IPS-NIHi11 (cell line): ENCODE results near the gene MARVELD1.
A peak's percentile ranks its signal among the peaks of the same experiment; 100 is the strongest.
"Not testable (repeated sequence)": the region's sequence is repeated elsewhere in the genome, so short reads cannot be mapped to it uniquely, and the experiment has no call there.

Experiments
- DNase-seq: peaks from one replicate; pipeline ENCODE4 v3.0.0; 2012; ENCODE audit warnings: mixed read lengths, low spot score

Gene MARVELD1

GRCh38 chr10:97713339-97713825 is at the start of gene MARVELD1:
Gene MARVELD1, plus strand, starts transcription at chr10:97713730. Its CDS starts 147 bp downstream, at chr10:97713877.
- DNase-seq, result peak; percentile 94

DNA sequence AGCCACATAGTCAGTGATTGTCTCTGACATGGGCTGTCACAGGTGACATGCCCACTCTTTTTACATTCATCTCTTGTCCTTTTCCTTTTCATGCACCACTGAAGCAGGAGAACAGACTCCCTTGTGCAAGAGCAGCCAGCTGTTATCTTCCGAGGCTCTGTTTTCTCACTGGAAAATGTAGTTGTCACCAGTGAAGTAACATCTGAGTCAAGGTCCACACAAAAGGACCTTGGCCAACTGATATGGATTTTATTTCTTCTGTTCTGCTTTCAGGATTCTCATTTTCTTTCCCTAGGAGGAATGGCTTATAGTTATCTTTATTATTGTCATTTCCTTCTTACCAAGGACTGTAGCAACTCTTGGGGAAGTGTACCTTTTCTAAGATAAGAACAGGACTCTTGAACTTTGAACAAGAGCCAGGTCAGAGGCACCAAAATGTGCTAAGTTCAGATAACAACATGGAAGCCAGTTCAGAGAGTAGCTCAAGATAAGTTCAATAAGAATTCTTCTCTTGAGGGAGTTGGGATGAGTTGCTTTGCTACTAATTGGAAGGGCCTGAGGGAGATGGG is 49.2 kb upstream of the MARVELD1 start:
- DNase-seq, result no peak

GRCh38 chr10:97666992-97667391 is 46.5 kb upstream of the MARVELD1 start:
- DNase-seq, result no peak

DNA sequence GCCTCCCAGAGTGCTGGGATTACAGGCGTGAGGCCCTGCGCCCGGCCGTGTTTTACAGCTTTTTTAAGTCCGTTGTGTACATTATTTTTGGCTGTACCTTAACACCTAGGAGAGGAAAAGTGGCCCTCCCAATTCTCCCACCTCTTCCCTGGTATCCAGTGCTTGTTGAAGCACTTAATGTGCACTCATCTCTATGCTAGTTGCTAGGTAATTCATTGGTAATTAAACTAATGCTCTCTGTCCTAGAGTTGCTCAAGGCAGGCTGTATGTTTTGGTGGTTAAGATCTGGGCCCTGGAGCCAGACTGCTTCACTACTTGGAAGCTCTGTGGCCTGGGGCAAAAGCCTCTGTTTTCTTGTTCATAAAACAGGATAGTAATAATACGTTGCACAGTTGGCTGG is 46.1 kb upstream of the MARVELD1 start:
- DNase-seq, result no peak

GRCh38 chr10:97669571-97669970 is 44.0 kb upstream of the MARVELD1 start:
- DNase-seq, result no peak

DNA sequence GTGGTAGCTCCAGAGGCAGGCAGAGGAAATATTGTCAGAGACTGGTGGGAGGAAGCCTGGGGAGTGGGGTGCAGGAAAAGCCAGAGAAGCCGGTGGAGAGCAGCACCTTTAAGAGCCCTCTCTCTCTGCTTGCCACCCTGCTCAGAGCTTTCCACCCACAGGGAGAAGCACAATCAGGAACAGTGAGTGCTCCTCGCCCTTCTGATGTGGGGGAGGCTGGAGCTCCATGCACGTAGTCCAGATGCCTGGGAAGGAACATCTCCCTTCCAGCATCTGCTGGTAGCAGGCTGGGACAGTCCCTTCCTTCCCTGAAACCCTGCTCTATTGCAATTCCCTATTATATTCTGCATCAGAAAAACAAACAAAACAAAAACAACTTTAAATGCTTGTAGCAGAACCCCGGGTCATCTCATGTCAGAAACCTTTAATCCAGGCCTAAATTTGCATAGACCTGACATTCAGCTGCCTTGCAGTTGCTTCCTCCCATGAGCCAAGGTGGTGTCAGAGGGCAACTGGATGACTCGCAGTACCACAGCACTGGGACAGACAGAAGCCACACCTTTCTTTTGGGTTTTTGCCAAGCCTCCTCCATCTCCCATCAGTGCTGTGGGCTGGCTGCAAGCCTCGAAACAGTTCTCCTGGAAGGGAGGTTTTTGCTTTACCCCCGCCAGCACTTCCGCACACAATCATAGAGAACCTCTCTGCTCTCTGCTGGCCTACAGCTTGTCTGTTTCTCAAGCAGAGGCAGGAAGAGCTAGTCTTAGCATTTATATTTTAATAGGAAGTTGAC is 39.6 kb upstream of the MARVELD1 start:
- DNase-seq, result no peak

DNA sequence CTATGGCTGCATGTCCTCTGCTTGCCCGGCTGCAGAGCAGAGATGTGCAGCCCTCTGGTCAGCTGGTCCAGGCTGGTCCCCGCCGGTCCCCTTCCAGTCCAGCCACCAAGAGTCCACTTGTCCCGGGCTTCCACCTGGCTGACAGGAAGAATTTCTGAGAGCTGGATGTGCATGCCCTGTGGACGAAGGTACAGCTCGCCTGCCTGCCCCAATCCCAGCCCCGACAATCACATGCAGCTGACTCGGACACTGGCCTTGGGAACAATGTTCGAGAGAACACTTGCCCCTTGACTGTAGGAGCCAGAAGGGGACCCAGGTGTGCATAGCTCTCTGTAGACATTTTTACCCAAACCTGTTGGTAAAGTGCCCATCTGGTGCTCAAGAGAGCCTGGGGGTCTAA is 38.3 kb upstream of the MARVELD1 start:
- DNase-seq, result no peak

DNA sequence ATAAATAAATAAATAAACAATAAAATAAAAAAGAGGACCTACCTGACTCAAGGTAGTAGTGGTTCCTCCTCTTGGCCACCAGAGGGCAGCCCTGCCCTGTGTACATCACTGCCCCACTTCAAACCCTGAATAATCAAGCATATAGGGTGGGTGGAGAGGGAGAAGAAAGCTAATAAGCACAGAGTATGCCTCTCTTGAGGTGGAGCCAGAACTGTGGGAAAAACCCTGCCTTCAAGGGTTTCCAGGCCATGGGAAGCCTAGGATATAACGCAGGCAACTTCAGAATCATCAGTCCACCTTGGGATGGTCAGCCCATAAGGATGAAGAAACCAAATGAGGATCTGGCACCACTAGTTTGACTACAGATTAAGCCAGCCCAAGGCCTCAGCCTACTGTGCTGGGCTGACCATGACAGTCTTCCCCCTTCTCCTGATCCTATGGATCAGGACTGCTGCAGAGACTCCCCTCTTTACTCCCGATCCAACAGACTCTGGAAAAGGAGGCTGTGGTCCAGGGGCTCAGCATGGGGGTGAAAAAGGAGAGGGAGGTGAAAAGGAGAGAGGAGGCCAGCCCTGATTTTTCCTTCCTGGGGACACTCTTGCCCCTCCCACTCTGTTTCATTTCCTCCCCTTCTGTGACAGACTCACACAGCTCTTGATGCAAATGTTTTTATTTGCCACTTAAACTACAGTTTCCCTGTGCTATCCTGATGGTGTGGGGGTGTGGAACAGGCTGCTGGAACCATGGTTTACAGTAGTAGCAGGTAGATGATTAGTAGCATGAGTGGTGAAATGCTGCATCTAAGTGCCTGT is 36.6 kb upstream of the MARVELD1 start:
- peak; percentile 86 for DNase-seq

- DNase-seq, result no peak
Observed at GRCh38 chr10:97679594-97679993, 33.9 kb upstream of the MARVELD1 start.

- no peak for DNase-seq
Observed at GRCh38 chr10:97682042-97682441, 31.5 kb upstream of the MARVELD1 start.

- no peak for DNase-seq
Observed at GRCh38 chr10:97683556-97684367, 29.8 kb upstream of the MARVELD1 start.

- DNase-seq, result not testable (repeated sequence)
Observed at GRCh38 chr10:97684368-97684713, 29.2 kb upstream of the MARVELD1 start.

GRCh38 chr10:97684866-97685394 is 28.6 kb upstream of the MARVELD1 start:
- DNase-seq, result no peak

- no peak for DNase-seq
Observed at GRCh38 chr10:97685395-97685958, 28.1 kb upstream of the MARVELD1 start.

DNA sequence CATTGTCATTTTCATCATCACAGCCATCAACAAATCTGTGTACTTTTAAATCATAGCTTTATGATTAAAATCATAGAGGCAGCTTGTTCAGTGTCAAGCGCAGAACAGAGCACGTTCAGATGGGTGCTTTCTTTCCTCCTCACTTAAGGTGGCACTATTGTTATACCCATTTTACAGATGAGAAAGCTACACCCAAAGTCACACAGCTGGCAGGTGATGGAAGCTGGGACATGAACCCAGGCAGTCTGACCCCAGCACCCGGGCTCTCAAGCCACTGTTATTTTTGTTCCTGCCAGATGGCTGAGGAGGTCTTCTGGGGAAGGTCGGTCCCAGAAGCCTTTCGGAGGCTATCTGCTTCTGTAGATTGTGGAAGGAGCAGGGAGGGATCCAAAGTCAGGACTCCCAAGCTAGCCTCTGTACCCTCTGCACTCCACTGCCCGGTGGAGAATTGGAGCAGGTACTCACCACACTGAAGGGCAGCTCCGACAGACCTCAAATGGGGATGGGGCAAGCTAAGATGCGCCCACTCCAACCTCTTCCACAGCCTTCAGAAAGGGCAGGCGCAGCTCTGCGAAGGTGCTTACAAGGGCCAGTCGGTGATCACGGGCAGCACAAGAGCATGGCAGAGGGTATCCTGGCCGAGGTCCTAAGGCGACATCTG is 27.1 kb upstream of the MARVELD1 start:
- no peak for DNase-seq

GRCh38 chr10:97686962-97687784 is 26.4 kb upstream of the MARVELD1 start, which contains the start of gene AVPI1:
Gene AVPI1, minus strand, starts transcription at chr10:97687241. Its CDS starts 7,336 bp downstream, at chr10:97679905.
- DNase-seq, result peak; percentile 98

DNA sequence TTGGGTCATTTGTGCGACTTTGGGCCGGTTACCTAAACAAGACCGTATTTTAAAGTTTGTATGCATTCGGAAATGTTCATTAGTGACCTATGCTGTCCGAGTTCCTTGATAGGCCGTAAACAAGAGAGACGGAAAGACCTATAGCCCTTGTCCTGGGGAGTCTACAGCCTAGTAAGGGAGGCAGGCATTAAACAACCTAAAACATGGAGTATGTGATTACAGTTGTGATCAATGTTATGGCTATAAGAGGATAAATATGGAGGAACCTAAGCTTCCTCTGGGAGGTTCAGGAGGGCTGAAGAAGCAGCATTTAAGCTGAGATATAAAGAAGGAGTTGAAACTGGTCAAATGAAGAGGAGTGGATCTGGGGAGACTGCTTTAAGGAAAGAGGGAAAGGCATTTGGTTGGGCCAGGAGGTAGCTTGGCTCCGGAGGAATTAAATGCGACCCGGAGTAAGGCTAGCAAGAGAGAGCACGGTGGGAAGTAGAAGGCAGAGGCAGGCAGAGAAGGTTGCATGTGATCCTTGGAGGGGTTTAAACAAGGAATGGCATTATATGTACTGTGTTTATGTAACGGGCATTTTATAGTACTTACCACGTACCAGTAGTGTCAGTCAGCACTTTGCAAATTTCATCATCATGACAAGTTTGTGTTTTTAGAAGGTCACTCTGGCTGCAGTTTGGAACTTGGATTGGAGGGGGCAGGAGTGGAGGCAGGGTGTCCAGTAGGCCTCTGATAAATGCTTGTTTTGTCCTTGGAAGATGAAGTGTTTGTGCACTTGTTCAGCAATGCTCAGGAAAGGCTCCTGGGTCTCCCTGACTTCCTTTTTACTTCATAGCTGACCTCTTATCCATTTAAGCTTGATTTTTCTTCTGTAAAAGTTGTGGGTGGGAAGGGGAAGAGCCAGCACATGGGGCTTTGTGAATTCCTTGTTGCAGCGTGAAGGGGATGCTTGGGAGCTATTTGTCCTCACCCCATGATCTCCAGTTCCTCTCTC is 25.4 kb upstream of the MARVELD1 start:
- no peak for DNase-seq

DNA sequence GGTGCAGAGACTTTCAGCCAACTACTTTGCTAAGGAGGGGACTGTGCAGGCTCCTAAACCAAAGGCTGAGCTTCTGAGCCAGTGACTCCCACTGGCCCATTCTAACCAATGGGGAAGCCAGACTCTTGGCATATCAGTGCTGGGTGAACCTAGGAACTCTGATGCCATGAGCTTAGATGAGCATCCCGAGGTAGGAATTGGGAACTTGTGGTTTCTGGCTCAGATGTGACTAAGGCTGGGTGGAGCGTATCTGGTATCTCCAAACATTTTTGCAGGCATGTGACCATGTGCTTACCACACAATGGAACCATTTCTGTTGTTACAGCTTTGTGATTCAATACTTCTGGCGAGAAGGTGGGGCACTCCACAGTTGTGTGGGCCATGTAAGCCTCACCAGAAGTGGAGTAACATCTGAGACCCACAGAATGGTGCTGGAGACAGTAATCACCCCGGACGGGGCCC is 23.9 kb upstream of the MARVELD1 start:
- no peak for DNase-seq
